ENCODE data around the gene ATP8A2. TPM values are rescaled to one million over a fixed set of nuclear protein-coding genes. Genes with fewer than 3 reads are reported as not detected.
"Not testable (repeated sequence)": the region's sequence is repeated elsewhere in the genome, so short reads cannot be mapped to it uniquely, and the experiment has no call there.

Gene ATP8A2
- total RNA-seq, 1 experiment from 2014 or later, result not detected

GRCh38 chr13:25948910-25949309, 577.1 kb downstream of the ATP8A2 start:
- no peaks in the 10 kb centered on the region for H3K36me3 ChIP-seq (ENCODE audit: control insufficient read depth, insufficient read depth, low read length)
- no peak overlapping the region for H3K4me3 ChIP-seq (ENCODE audit: low read depth in 2 of 2, low read length in 2 of 2)
- no peaks in the 10 kb centered on the region for H3K4me1 ChIP-seq (ENCODE audit: control insufficient read depth, insufficient read depth, low read length)
- BruUV-seq (replicated peaks), result no TSS peak
- no peaks in the 10 kb centered on the region; the same call in 1 of the 2 replicates for H3K27me3 ChIP-seq (ENCODE audit: control insufficient read depth, insufficient read depth, low read length)
- TF ChIP-seq REST (IDR thresholded peaks at IDR 0.05; ENCODE audit: insufficient read depth in 1 of 2, low read depth in 2 of 2, low read length in 1 of 2), result no peak
- ChIA-PET POLR2A (no interaction called here), CTCF (no interaction called here)
- DNase-seq (ENCODE audit: low read depth, low spot score), result no peak
- H3K27ac ChIP-seq (ENCODE audit: low read length), result no peak overlapping the region
- intact Hi-C loops (cut with micrococcal nuclease; ENCODE audit: unreplicated experiment) (no loop called here), in situ Hi-C loops (cut with HindIII; ENCODE audit: low pct_unique_long_range_greater_than_20kb, low sequenced_read_pairs) (no loop called here)
- H3K9me3 ChIP-seq (ENCODE audit: control insufficient read depth, insufficient read depth, low read depth, low read length), result no peaks in the 10 kb centered on the region
- ATAC-seq, result no peak

GRCh38 chr13:25951831-25952230, 580.1 kb downstream of the ATP8A2 start:
- intact Hi-C loops (cut with micrococcal nuclease; ENCODE audit: unreplicated experiment), result no loop called here
- H3K4me1 ChIP-seq (ENCODE audit: control insufficient read depth, insufficient read depth, low read length), result no peaks in the 10 kb centered on the region
- in situ Hi-C loops (cut with HindIII; ENCODE audit: low pct_unique_long_range_greater_than_20kb, low sequenced_read_pairs), result no loop called here
- TF ChIP-seq REST (IDR thresholded peaks at IDR 0.05; ENCODE audit: insufficient read depth in 1 of 2, low read depth in 2 of 2, low read length in 1 of 2) (no peak), SIN3A (IDR thresholded peaks at IDR 0.05; ENCODE audit: borderline replicate concordance, insufficient read depth, low read depth, low read length) (no peak), CTCF (IDR thresholded peaks at IDR 0.05) (no peak), POLR2AphosphoS5 (IDR thresholded peaks at IDR 0.05; ENCODE audit: low read depth, low read length) (no peak), TCF7L2 (IDR thresholded peaks at IDR 0.05; ENCODE audit: low read depth, low read length) (no peak)
- no peak overlapping the region for H3K4me3 ChIP-seq (ENCODE audit: low read depth in 2 of 2, low read length in 2 of 2)
- POLR2A ChIA-PET, result no interaction called here
- H3K9me3 ChIP-seq (ENCODE audit: control insufficient read depth, insufficient read depth, low read depth, low read length), result no peaks in the 10 kb centered on the region
- ATAC-seq, result no peak
- H3K27me3 ChIP-seq (ENCODE audit: control insufficient read depth, insufficient read depth, low read length), result no peaks in the 10 kb centered on the region; the same call in 1 of the 2 replicates
- no TSS peak for BruUV-seq (replicated peaks)
- CTCF ChIA-PET, result no interaction called here
- H3K27ac ChIP-seq (ENCODE audit: low read length), result no peak overlapping the region
- no peak for DNase-seq (ENCODE audit: low read depth, low spot score)
- H3K36me3 ChIP-seq (ENCODE audit: control insufficient read depth, insufficient read depth, low read length), result no peaks in the 10 kb centered on the region

GRCh38 chr13:25954080-25954479, 582.3 kb downstream of the ATP8A2 start:
- H3K27me3 ChIP-seq (ENCODE audit: control insufficient read depth, insufficient read depth, low read length); H3K9me3 ChIP-seq (ENCODE audit: control insufficient read depth, insufficient read depth, low read depth, low read length); intact Hi-C loops (cut with micrococcal nuclease; ENCODE audit: unreplicated experiment); BruUV-seq (replicated peaks); ATAC-seq; H3K36me3 ChIP-seq (ENCODE audit: control insufficient read depth, insufficient read depth, low read length); H3K27ac ChIP-seq (ENCODE audit: low read length); CTCF ChIA-PET; H3K4me1 ChIP-seq (ENCODE audit: control insufficient read depth, insufficient read depth, low read length); DNase-seq (ENCODE audit: low read depth, low spot score); in situ Hi-C loops (cut with HindIII; ENCODE audit: low pct_unique_long_range_greater_than_20kb, low sequenced_read_pairs); H3K4me3 ChIP-seq (ENCODE audit: low read depth in 2 of 2, low read length in 2 of 2): not testable (repeated sequence)
- POLR2A ChIA-PET, result interaction anchor here (0.6 kb wide), 1 partner anchor 267 kb away, joined by 3 read pairs; no protein-coding TSS in a partner anchor

- H3K27ac ChIP-seq (ENCODE audit: low read length); H3K4me1 ChIP-seq (ENCODE audit: control insufficient read depth, insufficient read depth, low read length); H3K36me3 ChIP-seq (ENCODE audit: control insufficient read depth, insufficient read depth, low read length); in situ Hi-C loops (cut with HindIII; ENCODE audit: low pct_unique_long_range_greater_than_20kb, low sequenced_read_pairs); DNase-seq (ENCODE audit: low read depth, low spot score); intact Hi-C loops (cut with micrococcal nuclease; ENCODE audit: unreplicated experiment); CTCF ChIA-PET; ATAC-seq; BruUV-seq (replicated peaks); H3K27me3 ChIP-seq (ENCODE audit: control insufficient read depth, insufficient read depth, low read length); H3K9me3 ChIP-seq (ENCODE audit: control insufficient read depth, insufficient read depth, low read depth, low read length); H3K4me3 ChIP-seq (ENCODE audit: low read depth in 2 of 2, low read length in 2 of 2); POLR2A ChIA-PET: not testable (repeated sequence)
Observed at GRCh38 chr13:25954943-25955342, 583.2 kb downstream of the ATP8A2 start.

Data from Panc1 (cell line).